HTERT RPE-1 (cell line): ENCODE measurements around the gene COL6A1.
"Not testable (repeated sequence)": the region's sequence is repeated elsewhere in the genome, so short reads cannot be mapped to it uniquely, and the experiment has no call there.

ENCODE experiments used
- in situ Hi-C: fragments of 300-500 bp; cut with MboI; formaldehyde crosslinking; loops from 4 replicates; pipeline ENCODE4 v1.14.3; 2020; ENCODE audit warnings: low sequenced_read_pairs

Gene COL6A1

GRCh38 chr21:45945066-45945867, 36.3 kb upstream of the COL6A1 start:
- in situ Hi-C loops: no loop called here

DNA sequence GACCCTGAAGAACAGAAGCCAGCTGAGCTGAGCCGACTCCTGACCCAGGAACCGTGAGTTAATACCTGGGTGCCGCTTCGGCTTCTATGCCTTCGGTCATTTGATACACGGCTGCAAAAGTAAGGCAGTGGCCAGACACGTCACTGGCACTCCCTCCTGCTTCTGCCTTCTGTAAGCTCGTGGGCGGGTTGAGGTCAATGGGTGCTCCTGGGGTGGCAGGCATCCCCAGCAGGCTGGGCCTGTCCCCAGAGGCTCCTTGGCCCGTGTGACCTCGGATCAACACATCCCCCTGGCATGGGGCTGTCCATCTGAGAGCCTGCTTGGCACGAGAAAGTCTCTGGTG, 35.7 kb upstream of the COL6A1 start:
- in situ Hi-C loops: no loop called here

- in situ Hi-C loops: no loop called here
Observed at GRCh38 chr21:45947296-45947695, 34.3 kb upstream of the COL6A1 start.

GRCh38 chr21:45947716-45948255, 33.8 kb upstream of the COL6A1 start:
- in situ Hi-C loops: no loop called here

- in situ Hi-C loops: no loop called here
Observed at GRCh38 chr21:45948576-45949141, 32.9 kb upstream of the COL6A1 start.

DNA sequence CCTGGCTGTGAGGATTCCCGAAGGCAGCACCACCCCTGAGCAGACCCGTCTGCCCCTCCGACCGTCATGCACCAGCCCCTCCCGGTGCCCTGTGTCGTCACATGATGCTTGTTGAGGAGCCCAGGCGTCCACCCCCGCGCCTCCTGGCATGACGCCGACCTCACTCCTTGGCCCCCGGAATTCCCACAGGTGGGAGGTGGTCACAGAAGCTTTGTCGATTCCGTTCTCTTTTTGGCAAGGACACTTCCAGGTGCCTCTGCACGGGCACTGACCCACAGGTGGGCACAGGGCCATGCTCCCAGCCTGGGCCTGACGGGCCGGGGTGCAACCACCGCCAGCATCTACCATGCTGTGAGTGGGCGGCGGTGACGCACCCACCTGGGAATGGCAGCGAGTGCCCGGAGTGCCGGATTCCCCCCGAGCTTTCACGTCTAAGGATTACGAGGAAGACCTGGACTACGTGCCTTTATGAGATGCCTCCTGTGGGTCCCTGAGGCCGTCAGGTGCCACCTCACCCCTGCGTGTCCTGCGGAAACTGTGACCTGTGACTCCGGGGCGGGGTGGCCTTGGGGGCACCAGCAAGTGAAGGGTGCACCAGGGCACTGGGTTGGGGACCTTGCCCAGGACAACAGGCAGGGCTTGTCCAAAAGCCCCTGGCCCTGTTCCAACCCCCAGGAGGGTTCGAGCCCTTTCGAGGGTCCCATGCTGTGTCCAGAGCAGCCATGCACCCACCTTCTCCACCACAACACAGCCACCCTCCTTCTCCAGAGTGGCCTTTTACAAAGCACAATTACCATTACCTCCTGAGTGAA, 31.4 kb upstream of the COL6A1 start:
- in situ Hi-C loops: no loop called here

GRCh38 chr21:45950740-45951515, 30.6 kb upstream of the COL6A1 start:
- in situ Hi-C loops: no loop called here

DNA sequence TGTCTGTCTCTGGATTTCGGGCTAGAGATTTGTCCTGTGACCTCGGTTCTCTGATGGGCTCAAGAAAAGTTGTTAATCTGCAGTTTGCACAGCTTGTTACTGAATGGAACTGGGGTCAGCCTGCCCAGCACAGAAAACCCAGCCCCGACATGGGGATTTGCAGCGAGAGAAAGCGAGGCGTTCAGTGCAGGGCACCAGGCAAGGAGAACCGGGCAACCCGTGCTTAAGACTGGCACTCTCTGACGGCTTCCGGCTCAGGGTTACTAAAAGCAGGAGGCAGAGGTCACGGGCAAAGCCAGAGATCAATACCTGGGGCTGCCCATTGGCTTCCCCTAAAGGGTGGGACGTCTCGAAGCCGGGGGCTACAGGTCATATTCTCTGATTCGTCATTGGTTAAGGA, 29.9 kb upstream of the COL6A1 start:
- in situ Hi-C loops: no loop called here

DNA sequence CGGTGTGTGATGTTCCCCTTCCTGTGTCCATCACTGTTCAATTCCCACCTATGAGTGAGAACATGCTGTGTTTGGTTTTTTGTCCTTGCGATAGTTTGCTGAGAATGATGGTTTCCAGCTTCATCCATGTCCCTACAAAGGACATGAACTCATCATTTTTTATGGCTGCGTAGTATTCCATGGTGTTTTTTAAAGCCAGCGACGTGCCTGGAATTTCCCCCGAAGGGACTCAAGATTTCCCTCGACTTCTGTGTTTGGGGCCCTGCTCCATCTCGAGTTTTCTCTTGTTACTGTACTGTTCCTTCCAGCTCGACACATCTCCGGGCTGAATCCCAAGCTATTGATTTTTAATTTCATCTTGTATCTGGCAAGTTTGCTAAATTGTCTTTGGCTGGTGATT, 29.0 kb upstream of the COL6A1 start:
- in situ Hi-C loops: not testable (repeated sequence)

DNA sequence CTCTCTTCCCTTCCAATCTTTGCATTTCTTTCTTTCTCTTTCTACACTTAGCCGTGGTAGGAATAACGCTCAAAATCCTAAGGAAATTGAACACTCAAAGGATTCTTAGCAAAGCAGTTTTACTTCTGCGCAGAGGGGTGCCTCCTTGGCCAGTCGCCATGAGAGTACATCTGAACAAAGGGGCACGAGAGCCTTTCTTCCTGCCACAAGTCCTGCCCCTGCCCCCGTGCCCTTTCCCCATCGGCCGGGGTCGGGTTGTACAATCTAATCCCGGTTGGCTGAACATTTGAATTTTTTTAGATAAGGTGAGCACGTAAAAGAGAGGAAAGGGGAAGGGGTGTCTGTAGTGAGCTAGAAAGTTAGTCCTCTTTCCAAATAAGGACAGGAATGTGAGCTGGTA, 28.6 kb upstream of the COL6A1 start:
- in situ Hi-C loops: no loop called here

DNA sequence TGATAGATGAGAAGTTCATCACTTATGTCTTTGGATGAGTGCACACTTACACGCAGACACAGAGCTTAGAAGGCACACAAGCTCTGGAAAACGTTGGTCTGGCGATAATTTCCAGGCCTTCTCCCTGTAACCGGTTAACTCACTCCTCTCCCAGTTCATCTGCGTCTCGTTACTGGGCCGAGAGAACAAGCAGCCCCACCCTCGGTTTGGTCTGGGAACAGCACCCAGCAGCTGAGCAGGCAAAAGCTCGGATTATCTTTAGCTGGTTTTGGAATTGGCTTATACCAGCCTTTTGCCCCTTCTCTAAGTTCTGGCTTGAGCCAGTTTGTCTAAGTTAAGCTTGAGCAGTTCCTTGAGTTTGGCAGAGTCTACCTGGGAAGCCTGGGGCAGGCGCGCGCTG, 27.3 kb upstream of the COL6A1 start:
- in situ Hi-C loops: no loop called here

GRCh38 chr21:45954921-45955320, 26.6 kb upstream of the COL6A1 start:
- in situ Hi-C loops: no loop called here

DNA sequence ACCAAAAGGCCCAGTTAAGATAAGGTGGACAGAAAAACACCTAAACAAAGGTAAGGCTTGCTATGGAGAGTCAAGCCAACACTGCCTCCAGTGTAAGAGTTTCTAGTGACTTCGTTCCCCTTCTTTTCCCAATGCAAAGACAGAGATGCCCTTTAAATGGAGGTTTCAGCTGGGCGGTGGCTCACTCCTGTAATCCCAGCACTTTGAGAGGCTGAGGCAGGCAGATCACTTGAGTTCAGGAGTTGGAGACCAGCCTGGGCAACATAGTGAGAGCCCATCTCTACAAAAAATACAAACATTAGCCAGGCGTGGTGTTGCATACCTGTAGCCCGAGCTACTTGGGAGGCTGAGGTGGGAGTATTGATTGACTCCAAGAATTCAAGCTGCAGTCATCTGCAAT, 24.0 kb upstream of the COL6A1 start:
- in situ Hi-C loops: no loop called here

- in situ Hi-C loops: no loop called here
Observed at GRCh38 chr21:45957981-45958600, 23.5 kb upstream of the COL6A1 start.

DNA sequence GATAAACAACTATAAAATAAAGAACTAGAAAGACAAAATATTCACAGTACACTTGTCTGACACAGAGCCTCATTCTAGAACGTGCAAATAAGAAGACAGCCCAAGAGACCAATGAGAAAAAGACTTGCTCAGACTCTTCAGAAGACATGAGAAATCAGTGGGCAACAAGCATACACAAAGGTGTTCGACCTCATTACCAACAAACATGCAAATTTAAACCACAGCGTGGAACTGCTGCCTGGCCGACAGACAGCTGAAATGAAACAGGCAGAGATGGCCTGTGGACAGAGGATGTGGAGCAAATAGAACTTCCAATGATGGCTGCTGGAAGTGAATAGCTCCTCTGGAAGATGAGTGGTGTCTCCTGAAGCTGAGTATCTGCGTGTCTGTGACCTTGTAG, 22.4 kb upstream of the COL6A1 start:
- in situ Hi-C loops: no loop called here

DNA sequence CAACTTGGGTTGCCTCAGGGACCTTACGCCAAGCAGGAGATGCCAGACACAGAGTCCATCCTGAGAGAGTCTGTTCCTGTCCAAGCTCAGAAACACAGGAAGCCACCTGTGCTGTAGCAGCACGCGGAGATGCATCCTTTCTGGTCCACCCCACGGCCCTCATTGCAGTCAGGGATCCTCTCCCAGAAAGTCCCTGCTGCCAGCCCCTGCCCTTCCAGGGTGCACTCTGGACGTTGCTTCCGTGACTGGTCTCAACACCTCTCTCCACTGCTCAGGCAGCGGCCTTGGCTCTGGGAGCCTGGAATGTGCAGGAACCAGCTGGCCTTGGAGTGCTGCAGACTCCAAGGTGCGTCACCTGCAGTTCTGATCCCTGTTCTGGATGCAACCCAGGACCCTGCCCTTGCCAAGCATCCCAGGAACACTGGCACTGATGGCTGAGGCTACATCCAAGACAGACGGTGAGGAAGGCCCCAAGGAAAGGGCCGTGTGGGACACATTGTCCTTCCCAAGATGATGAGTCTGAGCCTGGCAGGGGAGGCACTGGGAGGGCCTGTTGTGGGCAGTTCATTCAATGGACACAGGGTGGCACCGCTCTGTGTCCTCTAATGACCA, 21.7 kb upstream of the COL6A1 start:
- in situ Hi-C loops: no loop called here

GRCh38 chr21:45961408-45961807, 20.2 kb upstream of the COL6A1 start:
- in situ Hi-C loops: not testable (repeated sequence)

GRCh38 chr21:45962531-45963231, 18.9 kb upstream of the COL6A1 start:
- in situ Hi-C loops: no loop called here

GRCh38 chr21:45963232-45963570, 18.4 kb upstream of the COL6A1 start:
- in situ Hi-C loops: no loop called here

DNA sequence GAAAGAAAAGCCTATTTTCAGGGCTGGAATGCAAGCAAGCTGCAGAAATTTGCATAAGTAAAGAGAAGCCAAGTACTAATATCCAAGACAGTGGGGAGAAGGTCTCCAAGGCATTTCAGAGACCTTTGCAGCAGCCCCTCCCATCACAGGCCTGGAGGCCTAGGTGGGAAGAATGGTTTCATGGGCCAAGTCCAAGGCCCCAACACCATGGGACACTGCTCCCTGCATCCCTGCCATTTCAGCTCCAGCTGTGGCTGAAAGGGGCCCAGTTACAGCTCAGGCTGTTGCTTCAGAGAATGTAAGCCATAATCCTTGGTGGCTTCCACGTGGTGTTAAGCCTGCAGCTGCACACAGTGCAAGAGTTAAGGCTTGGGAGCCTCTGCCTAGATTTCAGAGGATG, 16.9 kb upstream of the COL6A1 start:
- in situ Hi-C loops: no loop called here
